ENCODE measurements around the gene LRBA.
"Not testable (repeated sequence)": the region's sequence is repeated elsewhere in the genome, so short reads cannot be mapped to it uniquely, and the experiment has no call there.

GRCh38 chr4:150993577-150993976 is 21.5 kb downstream of the LRBA start:
- not testable (repeated sequence) for TF ChIP-seq CTCF (IDR thresholded peaks at IDR 0.05); MAZ (IDR thresholded peaks at IDR 0.05; ENCODE audit: borderline replicate concordance, low read depth, low read length); CHD2 (IDR thresholded peaks at IDR 0.05; ENCODE audit: low read length, partially characterized antibody); POLR2A (IDR thresholded peaks at IDR 0.05; ENCODE audit: low read length)

All from A549 (cell line).